Peyer's patch (tissue), 4 donors: ENCODE results near the gene P2RY12. TPM values are rescaled to one million over a fixed set of nuclear protein-coding genes. Genes with fewer than 3 reads are reported as not detected.
A peak's percentile ranks its signal among the peaks of the same experiment; 100 is the strongest.
"Not testable (repeated sequence)": the region's sequence is repeated elsewhere in the genome, so short reads cannot be mapped to it uniquely, and the experiment has no call there.

Experiments
- DNase-seq, 3 donors: peaks; one replicate each; pipeline ENCODE4 v3.0.0-alpha.2; 2017 to 2019
- H3K27ac ChIP-seq, 4 donors: fragments of 200-600 bp; sonication (generic); one replicate each; pipeline ENCODE4 v1.5.1; 2016 to 2019
- H3K27me3 ChIP-seq, 2 donors: fragments of 200-600 bp; sonication (generic); one replicate each; pipeline ENCODE4 v1.5.1; 2019
- H3K36me3 ChIP-seq, 3 donors: fragments of 200-600 bp; sonication (generic); one replicate each; pipeline ENCODE4 v1.5.1; 2016 to 2019
- H3K4me1 ChIP-seq, 4 donors: fragments of 200-600 bp; sonication (generic); one replicate each; pipeline ENCODE4 v1.5.1; 2016 to 2019
- H3K4me3 ChIP-seq, 4 donors: fragments of 200-600 bp; sonication (generic); 1 replicate in 3 of 4; 2 replicates in 1 of 4; pipeline ENCODE4 v1.5.1; 2016 to 2019; ENCODE audit warnings: mild to moderate bottlenecking in 1 of 4
- H3K9me3 ChIP-seq, 4 donors: fragments of 200-600 bp; sonication (generic); one replicate each; pipeline ENCODE4 v1.5.1; 2016 to 2019; ENCODE audit warnings: mild to moderate bottlenecking in 1 of 4
- POLR2A ChIP-seq, 2 donors: fragments of 450-650 bp; IDR thresholded peaks; one replicate each; pipeline ENCODE4 v1.5.1; 2017; ENCODE audit warnings: antibody characterized with exemption in 2 of 2, mild to moderate bottlenecking in 2 of 2, moderate library complexity in 2 of 2
- total RNA-seq, 4 donors: library from RNA; depleted of rRNA; stranded (reverse); fragments of >200 nt; gene quantifications; one replicate each; pipeline ENCODE4 v1.1.0, GENCODE V29; 2016
- TF ChIP-seq, protein P1 (sequence below), 6 experiments: fragments of 450-650 bp in 4 of 6; fragments of 200-600 bp in 2 of 6; sonication (generic) in 1 of 6; IDR thresholded peaks; one replicate each; pipeline ENCODE4 v1.5.1; 2017 to 2019; ENCODE audit warnings: antibody characterized with exemption in 6 of 6, mild to moderate bottlenecking in 3 of 6, moderate library complexity in 1 of 6

P2RY12 gene
- total RNA-seq, 4 donors from 2014 or later = 1.7 to 3.3 TPM; not detected in 2

DNA sequence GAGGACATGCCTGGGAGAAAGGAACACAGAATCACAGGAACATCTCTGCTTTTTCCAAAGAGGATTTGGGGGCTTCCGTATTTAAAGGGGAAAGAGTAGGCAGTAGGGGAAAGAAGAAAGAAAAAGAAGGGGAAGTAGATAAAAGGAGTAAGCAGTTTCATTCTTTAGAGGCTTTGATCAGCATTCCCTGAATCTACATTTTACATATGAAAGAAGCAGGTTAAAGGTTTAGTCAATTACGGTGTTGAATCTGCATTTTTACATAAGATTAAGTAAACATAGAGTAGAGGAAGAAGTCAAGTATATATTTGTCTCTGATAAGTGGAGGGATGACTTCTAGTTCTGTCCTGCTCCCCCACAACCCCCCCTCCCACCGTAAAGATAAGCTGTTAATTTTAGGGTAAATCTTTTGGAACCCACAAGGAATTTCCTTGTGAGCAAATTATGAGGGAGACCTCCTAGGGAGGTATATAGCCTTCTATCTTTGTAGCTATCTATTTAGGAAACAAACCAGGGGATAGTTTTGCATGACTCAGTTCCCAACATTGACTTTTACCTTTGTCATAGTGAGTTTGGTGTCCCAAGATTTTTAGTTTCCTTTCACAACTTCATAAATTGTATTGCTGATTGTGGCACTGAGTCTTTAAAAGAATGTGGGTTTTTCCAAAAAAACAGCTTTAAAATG lies 8.7 kb upstream of the P2RY12 start:
- no peaks in the 10 kb centered on the region for H3K9me3 ChIP-seq
- no peaks in the 10 kb centered on the region for H3K27me3 ChIP-seq
- H3K4me3 ChIP-seq = no peak overlapping the region
- TF ChIP-seq POLR2A (IDR thresholded peaks at IDR 0.05) = no peak
- TF ChIP-seq, protein P1, sequence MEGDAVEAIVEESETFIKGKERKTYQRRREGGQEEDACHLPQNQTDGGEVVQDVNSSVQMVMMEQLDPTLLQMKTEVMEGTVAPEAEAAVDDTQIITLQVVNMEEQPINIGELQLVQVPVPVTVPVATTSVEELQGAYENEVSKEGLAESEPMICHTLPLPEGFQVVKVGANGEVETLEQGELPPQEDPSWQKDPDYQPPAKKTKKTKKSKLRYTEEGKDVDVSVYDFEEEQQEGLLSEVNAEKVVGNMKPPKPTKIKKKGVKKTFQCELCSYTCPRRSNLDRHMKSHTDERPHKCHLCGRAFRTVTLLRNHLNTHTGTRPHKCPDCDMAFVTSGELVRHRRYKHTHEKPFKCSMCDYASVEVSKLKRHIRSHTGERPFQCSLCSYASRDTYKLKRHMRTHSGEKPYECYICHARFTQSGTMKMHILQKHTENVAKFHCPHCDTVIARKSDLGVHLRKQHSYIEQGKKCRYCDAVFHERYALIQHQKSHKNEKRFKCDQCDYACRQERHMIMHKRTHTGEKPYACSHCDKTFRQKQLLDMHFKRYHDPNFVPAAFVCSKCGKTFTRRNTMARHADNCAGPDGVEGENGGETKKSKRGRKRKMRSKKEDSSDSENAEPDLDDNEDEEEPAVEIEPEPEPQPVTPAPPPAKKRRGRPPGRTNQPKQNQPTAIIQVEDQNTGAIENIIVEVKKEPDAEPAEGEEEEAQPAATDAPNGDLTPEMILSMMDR (IDR thresholded peaks at IDR 0.05) = no peak
- DNase-seq = no peak
- H3K36me3 ChIP-seq = no peaks in the 10 kb centered on the region
- H3K4me1 ChIP-seq = no peaks in the 10 kb centered on the region
- H3K27ac ChIP-seq = no peak overlapping the region

DNA sequence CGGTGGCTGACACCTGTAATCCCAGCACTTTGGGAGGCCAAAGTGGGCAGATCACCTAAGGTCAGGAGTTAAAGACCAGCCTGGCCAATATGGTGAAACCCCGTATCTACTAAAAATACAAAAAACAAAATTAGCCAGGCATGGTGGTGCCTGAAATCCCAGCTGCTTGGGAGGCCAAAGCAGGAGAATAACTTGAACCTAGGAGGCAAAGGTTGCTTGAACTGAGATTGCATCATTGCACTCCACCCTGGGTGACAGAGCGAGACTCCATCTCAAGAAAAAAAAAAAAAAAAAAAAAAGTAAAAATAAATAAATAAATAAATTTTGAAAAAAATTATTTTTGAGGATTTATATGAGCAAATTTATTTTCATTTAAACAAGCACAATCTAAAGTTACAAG lies 7.6 kb upstream of the P2RY12 start:
- H3K27ac ChIP-seq, H3K4me3 ChIP-seq, H3K36me3 ChIP-seq, H3K27me3 ChIP-seq, DNase-seq, H3K4me1 ChIP-seq, H3K9me3 ChIP-seq: not testable (repeated sequence)

- TF ChIP-seq, protein P1 (IDR thresholded peaks at IDR 0.05) = no peak
- no peak for TF ChIP-seq POLR2A (IDR thresholded peaks at IDR 0.05)
- no peak overlapping the region for H3K4me3 ChIP-seq
- H3K4me1 ChIP-seq = no peaks in the 10 kb centered on the region
- H3K9me3 ChIP-seq = no peaks in the 10 kb centered on the region
- no peak for DNase-seq
- no peaks in the 10 kb centered on the region for H3K36me3 ChIP-seq
- no peak overlapping the region for H3K27ac ChIP-seq
- H3K27me3 ChIP-seq = no peaks in the 10 kb centered on the region
Measured at GRCh38 chr3:151391720-151392119, 7.2 kb upstream of the P2RY12 start.

- peak overlapping the region in 1 of 4 donors; percentile 55 for H3K27ac ChIP-seq
Measured at GRCh38 chr3:151387842-151388241, 3.3 kb upstream of the P2RY12 start.

GRCh38 chr3:151387432-151387831 lies 2.9 kb upstream of the P2RY12 start:
- H3K4me3 ChIP-seq = no peak overlapping the region
- no peaks in the 10 kb centered on the region for H3K9me3 ChIP-seq
- TF ChIP-seq, protein P1 (IDR thresholded peaks at IDR 0.05) = no peak
- no peak for TF ChIP-seq POLR2A (IDR thresholded peaks at IDR 0.05)
- H3K27ac ChIP-seq = peak overlapping the region in 1 of 4 donors; percentile 55
- peaks cover 0 to 12% (median 3%) of the 10 kb centered on the region in 4 donors for H3K4me1 ChIP-seq
- peak in 1 of 3 donors; percentile 18 for DNase-seq
- no peaks in the 10 kb centered on the region for H3K36me3 ChIP-seq
- H3K27me3 ChIP-seq = no peaks in the 10 kb centered on the region

More at GRCh38 chr3:151387842-151388241, 3.3 kb upstream of the P2RY12 start:
- Histone ChIP-seq H3K4me3 (no peak overlapping the region), H3K27me3 (no peaks in the 10 kb centered on the region), H3K9me3 (no peaks in the 10 kb centered on the region), H3K36me3 (no peaks in the 10 kb centered on the region), H3K4me1 (peaks cover 0 to 12% (median 2%) of the 10 kb centered on the region in 4 donors)
- no peak for DNase-seq
- TF ChIP-seq, protein P1 (IDR thresholded peaks at IDR 0.05) = no peak
- TF ChIP-seq POLR2A (IDR thresholded peaks at IDR 0.05) = no peak

DNA sequence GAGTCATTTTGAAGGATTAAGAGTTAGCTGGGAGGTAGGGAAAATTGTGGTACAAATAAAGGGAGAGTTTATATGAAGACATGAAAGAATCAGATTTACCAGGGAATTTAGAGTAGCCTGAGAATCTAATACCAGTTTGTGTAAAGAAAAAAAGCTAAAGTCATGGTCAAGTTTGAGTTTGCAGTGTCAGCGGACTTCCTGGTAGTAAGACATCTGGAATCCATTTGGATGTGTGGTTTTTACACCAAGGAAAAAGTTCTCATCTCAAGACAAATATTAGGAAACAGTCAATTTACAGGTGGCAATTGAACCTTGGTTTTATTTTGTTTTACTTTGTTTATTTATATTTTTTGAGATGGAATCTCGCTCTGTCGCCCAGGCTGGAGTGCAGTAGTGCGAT lies 1.5 kb upstream of the P2RY12 start:
- H3K9me3 ChIP-seq = no peaks in the 10 kb centered on the region
- no peaks in the 10 kb centered on the region for H3K36me3 ChIP-seq
- TF ChIP-seq, protein P1 (IDR thresholded peaks at IDR 0.05) = no peak
- no peak for TF ChIP-seq POLR2A (IDR thresholded peaks at IDR 0.05)
- H3K27ac ChIP-seq = peak overlapping the region in 1 of 4 donors; percentile 26
- peaks cover 0 to 12% (median 3%) of the 10 kb centered on the region in 4 donors for H3K4me1 ChIP-seq
- no peak overlapping the region for H3K4me3 ChIP-seq
- no peak for DNase-seq
- no peaks in the 10 kb centered on the region for H3K27me3 ChIP-seq
